NCI-H446 (cell line): ENCODE data around the gene MB.

ENCODE experiments used
- DNase-seq, 2 experiments: peaks; one replicate each; lab custom pipeline; 2025; lab: John Stamatoyannopoulos, UW

Gene MB

GRCh38 chr22:35615156-35615555 lies 2.0 kb downstream of the MB start:
- DNase-seq = no peak

GRCh38 chr22:35614404-35614803 lies 2.7 kb downstream of the MB start:
- no peak for DNase-seq

- DNase-seq = no peak
These were observed 4.2 kb downstream of the MB start for GRCh38 chr22:35612903-35613302.

- DNase-seq = no peak
These were observed 5.1 kb downstream of the MB start for GRCh38 chr22:35611891-35612576.

GRCh38 chr22:35611200-35611890 lies 5.8 kb downstream of the MB start:
- DNase-seq = no peak

DNA sequence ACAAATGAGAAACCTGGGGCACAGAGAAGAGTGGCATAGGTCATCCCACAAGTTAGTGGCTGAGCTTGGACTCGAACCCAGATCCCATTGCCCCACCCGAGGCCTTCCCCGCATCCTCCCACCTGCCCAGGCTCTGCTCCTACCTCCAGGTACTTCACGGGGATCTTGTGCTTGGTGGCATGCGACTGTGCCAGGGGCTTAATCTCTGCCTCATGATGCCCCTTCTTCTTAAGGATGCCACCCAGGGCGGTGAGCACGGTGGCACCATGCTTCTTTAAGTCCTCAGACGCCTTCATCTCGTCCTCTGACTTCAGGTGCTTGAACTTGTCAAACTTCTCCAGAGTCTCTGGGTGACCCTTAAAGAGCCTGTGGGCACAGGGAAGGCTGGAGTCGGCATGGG lies 6.4 kb downstream of the MB start:
- no peak for DNase-seq

DNA sequence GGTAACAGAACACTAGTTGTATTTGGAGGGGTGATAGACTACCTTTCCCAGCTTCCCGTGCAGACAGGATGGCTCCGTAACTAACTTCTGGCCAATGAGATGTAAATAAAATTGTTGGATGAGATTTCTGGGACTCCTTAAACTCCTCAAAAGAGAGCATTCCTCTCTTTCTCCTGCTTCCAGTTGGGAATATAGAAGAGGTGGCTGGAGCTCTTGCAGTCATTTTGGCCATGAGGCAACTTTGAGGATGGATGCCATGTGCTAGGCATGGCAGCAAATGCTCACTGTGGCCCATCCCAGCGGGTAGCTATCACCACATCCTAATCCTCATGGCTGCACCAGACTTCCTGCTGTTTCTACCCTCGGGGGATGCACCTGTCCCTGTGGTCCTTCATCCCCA lies 7.4 kb downstream of the MB start:
- DNase-seq = no peak

- no peak for DNase-seq
These were observed 7.9 kb downstream of the MB start for GRCh38 chr22:35609261-35609660.

- DNase-seq = no peak
These were observed 9.0 kb downstream of the MB start for GRCh38 chr22:35608088-35608487.

DNA sequence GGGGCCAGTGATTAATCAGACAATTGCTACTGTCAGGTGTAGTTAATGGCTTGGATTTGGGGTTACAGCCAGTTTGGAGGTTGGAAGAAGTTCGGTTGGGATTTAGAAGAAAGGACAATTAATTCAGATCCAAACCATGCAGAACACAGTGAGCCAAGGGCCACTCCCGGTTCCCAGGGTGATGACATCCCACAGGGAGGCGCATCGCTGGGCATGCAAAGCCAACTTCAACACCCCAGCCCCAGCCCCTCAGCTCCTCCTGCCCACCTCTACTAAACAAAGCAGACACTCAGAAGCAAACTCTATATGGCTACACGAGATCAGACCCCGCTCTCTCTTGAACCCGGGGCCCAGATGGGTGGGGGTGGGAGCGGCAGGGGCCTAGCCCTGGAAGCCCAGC lies 10.2 kb downstream of the MB start:
- no peak for DNase-seq

DNA sequence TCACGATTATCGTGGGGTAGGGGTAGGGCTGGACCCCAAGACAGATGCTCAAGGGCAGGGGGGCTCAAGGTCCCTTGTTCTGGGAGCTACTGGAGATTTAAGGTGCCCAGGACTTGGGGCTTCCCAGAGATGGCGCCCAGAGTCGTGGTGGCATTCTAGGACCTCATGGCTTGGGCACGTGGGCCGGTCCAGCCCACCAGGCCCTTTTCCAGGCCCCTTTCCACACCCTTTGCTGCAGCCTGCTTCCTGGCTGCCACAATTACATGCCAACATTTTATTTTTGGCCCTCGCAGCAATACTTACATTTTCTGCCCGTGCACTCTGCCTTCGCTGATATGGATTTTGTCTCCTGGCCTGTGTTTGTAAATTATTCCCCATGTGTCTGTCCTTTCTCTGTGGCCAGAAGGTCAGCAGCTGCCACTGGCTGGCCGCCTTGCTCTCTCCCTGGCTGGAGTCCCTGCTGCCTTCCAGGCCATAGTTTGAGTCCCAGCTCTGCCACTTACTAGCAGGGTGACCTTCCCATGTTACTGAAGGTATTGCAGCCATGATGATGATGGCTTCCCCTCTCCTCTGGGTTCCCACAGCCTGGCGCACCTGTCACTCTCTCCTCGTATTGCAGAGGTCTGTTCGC lies 11.2 kb downstream of the MB start:
- DNase-seq = no peak

GRCh38 chr22:35605369-35605680 lies 11.8 kb downstream of the MB start:
- no peak for DNase-seq

GRCh38 chr22:35604621-35605368 lies 12.3 kb downstream of the MB start:
- DNase-seq = no peak

GRCh38 chr22:35601743-35602615 lies 15.2 kb downstream of the MB start:
- DNase-seq = no peak

DNA sequence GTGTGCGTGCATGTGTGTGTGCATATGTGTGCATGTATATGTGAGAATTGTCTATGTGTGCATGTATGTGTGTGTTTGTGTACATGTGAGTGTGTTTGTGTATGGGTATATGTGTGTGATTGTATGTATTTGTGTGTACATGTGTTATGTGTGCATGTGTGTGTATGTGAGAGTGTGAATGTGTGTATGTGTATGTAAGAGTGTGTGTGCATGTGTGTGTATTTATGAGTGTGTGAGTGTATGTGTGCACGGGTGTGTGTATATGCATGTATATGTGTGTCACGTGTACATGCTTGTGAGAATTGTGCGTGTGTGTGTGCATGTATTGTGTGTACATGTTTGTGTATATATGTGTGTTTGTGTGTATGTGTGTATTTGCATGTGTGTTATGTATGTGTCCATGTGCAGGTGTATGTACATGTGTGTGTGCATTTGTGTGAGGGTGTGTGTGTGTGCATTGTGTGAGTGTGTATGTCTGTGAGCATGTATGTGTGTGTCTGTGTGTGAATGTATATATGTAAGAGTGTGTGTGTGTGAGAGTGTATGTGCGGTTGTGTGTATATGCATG lies 16.0 kb downstream of the MB start:
- DNase-seq = no peak

GRCh38 chr22:35600476-35600875 lies 16.7 kb downstream of the MB start:
- no peak for DNase-seq

- no peak for DNase-seq
These were observed 17.8 kb downstream of the MB start for GRCh38 chr22:35599364-35599763.

DNA sequence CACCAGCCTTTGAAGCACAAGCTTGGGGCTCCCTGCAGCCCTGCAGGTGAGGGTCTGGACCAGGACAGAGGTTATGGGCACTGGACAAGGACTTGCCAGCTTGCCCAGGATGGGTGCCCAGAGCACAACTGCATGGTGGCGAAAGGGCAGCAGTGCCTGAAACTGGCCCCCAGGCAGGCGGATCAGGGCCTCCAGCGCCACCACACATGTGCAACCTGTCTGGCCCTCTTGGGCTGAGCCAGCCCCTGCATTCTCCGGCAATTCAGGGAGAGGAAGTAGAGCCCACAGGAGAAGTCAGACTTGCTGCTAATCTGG lies 18.8 kb downstream of the MB start:
- no peak for DNase-seq

GRCh38 chr22:35597692-35598395 lies 19.3 kb downstream of the MB start:
- no peak for DNase-seq

DNA sequence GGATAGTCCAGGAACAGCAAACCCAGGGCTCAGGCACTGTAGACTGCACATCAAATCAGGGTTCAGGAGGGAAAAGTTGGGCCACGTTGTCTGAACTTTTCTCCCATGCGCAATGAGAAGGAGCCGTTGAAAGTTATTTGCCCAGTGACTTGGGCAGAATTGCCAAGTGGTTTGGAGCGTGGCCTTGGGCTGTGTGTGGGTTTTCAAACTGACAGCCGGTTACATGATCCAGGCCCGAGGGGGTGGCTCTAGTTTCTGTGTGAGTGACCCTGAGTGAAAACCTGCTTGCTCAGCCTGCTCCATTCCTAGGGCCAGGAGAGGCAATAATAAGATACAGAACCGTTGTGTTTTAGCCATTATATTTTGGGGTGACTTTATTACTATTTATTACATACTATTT lies 20.3 kb downstream of the MB start:
- no peak for DNase-seq

DNA sequence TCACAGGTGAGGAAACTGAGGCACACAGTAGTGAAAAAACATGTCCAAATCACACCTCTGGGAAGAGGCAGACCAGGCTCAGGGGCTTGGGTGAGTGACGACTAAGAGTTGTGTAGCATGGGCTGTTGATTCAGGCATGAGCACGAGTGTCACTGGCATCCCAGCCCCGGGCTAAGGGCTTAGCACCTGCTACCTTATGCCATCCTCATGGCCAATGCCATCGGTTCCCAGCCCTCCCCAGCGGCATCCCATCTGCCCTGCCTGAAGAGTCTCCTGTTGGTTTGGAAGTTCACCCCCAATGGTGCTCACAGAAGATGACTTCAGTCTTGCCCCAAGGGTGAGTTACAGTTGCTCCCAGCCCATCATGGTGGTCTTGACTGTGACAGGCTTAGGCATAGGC lies 22.4 kb downstream of the MB start:
- no peak for DNase-seq
